Globus pallidus (tissue), 1 donor: ENCODE data around the gene SLC25A26.
"Not testable (repeated sequence)": the region's sequence is repeated elsewhere in the genome, so short reads cannot be mapped to it uniquely, and the experiment has no call there.

ENCODE experiments used
- DNase-seq: peaks from one replicate; pipeline ENCODE4 v3.0.0-alpha.2; 2015; ENCODE audit warnings: low spot score

Gene SLC25A26

GRCh38 chr3:66270288-66270687, 49.5 kb downstream of the SLC25A26 start:
- no peak for DNase-seq

GRCh38 chr3:66270701-66271100, 49.9 kb downstream of the SLC25A26 start:
- no peak for DNase-seq

GRCh38 chr3:66271231-66271630, 50.4 kb downstream of the SLC25A26 start:
- DNase-seq = no peak

- DNase-seq = no peak
Observed at GRCh38 chr3:66272016-66272415, 51.2 kb downstream of the SLC25A26 start.

GRCh38 chr3:66274837-66275236, 54.0 kb downstream of the SLC25A26 start:
- not testable (repeated sequence) for DNase-seq

- peak; percentile 84 for DNase-seq
Observed at GRCh38 chr3:66276705-66277274, 56.0 kb downstream of the SLC25A26 start.

- DNase-seq = no peak
Observed at GRCh38 chr3:66279168-66279567, 58.4 kb downstream of the SLC25A26 start.

GRCh38 chr3:66280304-66280703, 59.5 kb downstream of the SLC25A26 start:
- no peak for DNase-seq

GRCh38 chr3:66291922-66292321, 71.1 kb downstream of the SLC25A26 start:
- not testable (repeated sequence) for DNase-seq

- no peak for DNase-seq
Observed at GRCh38 chr3:66297260-66297873, 76.6 kb downstream of the SLC25A26 start.

GRCh38 chr3:66297900-66298299, 77.1 kb downstream of the SLC25A26 start:
- DNase-seq = no peak

- DNase-seq = no peak
Observed at GRCh38 chr3:66298591-66298990, 77.8 kb downstream of the SLC25A26 start.

GRCh38 chr3:66299085-66299484, 78.3 kb downstream of the SLC25A26 start:
- not testable (repeated sequence) for DNase-seq

- DNase-seq = no peak
Observed at GRCh38 chr3:66299891-66300290, 79.1 kb downstream of the SLC25A26 start.

GRCh38 chr3:66302288-66302687, 81.5 kb downstream of the SLC25A26 start:
- no peak for DNase-seq

GRCh38 chr3:66303491-66303901, 82.7 kb downstream of the SLC25A26 start:
- no peak for DNase-seq

GRCh38 chr3:66304293-66304692, 83.5 kb downstream of the SLC25A26 start:
- DNase-seq = no peak

GRCh38 chr3:66306086-66306485, 85.3 kb downstream of the SLC25A26 start:
- DNase-seq = not testable (repeated sequence)

- not testable (repeated sequence) for DNase-seq
Observed at GRCh38 chr3:66306991-66307390, 86.2 kb downstream of the SLC25A26 start.

- DNase-seq = no peak
Observed at GRCh38 chr3:66312039-66312438, 91.2 kb downstream of the SLC25A26 start.

- DNase-seq = no peak
Observed at GRCh38 chr3:66314455-66314854, 93.7 kb downstream of the SLC25A26 start.

GRCh38 chr3:66317750-66318376, 97.1 kb downstream of the SLC25A26 start:
- DNase-seq = peak; percentile 31

- DNase-seq = no peak
Observed at GRCh38 chr3:66320390-66320789, 99.6 kb downstream of the SLC25A26 start.

- DNase-seq = no peak
Observed at GRCh38 chr3:66322436-66322835, 101.6 kb downstream of the SLC25A26 start.
